ENCODE measurements around the gene MCM10.

GRCh38 chr10:13201132-13201531, 39.8 kb downstream of the MCM10 start:
- no peak for TF ChIP-seq POLR2A (IDR thresholded peaks at IDR 0.05)
- TF ChIP-seq CTCF (IDR thresholded peaks at IDR 0.05), result no peak
